HG02642 (cell line): Measurements from ENCODE around the gene GLCE.
"Not testable (repeated sequence)": the region's sequence is repeated elsewhere in the genome, so short reads cannot be mapped to it uniquely, and the experiment has no call there.

ENCODE experiments used
- ATAC-seq: cut with Tn5 transposase; IDR thresholded peaks from one replicate; pipeline ENCODE4 v1.9.1; 2021; ENCODE audit warnings: mild to moderate bottlenecking; ENCODE audit not compliant: unreplicated experiment, poor library complexity

The GLCE gene

DNA sequence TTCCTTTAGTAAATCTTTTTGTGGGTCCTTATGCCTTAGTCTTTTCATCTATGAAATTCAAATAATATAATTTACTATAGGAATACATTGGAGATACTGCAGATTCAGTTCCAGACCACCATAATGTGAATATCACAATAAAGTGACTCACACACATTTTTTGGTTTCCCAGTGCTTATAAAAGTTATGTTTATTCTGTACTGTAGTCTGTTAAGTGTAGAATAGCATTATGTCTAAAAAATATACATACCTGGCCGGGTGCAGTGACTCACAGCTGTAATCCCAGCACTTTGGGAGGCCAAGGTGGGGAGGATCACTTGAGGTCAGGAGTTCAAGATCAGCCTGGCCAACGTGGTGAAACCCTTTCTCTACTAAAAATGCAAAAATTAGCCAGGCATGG is 84.4 kb downstream of the GLCE start:
- no peak for ATAC-seq

DNA sequence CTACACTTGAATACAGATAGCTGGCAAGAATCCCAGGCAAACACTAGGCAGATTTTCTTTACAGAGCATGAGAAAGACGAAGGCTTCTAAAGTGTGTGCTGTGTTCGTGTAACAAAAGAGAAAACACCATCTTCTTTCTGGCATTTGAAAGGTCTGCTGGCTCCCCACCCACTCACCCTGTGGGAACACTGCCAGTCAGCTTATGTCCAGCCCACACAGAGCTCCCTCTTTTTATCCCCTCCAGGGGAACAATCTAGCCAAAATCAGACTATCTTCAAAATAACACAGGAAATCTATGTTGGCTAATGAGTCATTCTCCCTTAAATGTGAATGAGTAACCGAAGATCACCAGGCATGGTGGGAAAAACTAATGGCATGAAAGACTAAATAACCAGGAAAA is 92.7 kb downstream of the GLCE start:
- no peak for ATAC-seq

- no peak for ATAC-seq
Measured at GRCh38 chr15:69265347-69265955, 105.0 kb downstream of the GLCE start.

GRCh38 chr15:69271217-69271616 is 110.8 kb downstream of the GLCE start:
- no peak for ATAC-seq

DNA sequence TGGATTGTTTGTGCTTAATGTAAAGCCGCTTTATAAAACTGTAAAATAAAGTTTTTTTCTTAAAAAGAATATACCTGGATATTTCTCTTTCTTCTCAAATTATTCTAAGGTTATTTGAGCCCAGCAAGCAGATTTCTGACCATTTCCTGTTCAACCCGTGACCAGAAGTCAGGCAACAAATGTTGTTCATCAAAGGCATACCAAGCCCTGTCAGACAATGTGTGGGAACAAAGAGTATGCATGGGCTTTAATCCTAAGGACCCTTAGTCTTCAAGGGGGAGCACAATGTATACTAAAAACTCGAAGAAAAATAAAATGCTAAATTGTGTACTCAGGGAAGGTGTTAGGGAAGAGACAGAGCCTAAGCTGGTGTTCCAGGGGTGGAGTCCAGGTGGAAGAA is 111.7 kb downstream of the GLCE start:
- no peak for ATAC-seq

DNA sequence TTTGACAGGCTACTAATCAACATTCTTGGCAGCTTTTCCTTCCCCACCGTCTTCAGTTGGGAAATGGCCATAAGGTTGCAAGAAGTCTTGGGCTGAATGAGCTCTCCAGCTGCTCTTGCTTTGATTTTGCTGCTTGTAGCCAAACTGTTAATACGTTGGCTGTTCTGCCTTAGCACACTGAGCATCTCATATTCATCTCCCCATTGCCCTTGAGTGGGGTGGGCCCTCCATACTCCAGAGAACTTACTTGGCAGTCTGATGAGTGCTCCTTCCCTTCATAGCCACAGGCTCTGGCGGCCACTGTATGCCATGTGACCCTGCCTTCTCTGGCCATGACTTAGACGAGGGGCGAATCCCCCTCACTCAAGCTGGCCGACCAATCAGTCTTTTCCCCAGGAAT is 112.5 kb downstream of the GLCE start:
- no peak for ATAC-seq

GRCh38 chr15:69275074-69275670 is 114.7 kb downstream of the GLCE start:
- ATAC-seq = no peak

DNA sequence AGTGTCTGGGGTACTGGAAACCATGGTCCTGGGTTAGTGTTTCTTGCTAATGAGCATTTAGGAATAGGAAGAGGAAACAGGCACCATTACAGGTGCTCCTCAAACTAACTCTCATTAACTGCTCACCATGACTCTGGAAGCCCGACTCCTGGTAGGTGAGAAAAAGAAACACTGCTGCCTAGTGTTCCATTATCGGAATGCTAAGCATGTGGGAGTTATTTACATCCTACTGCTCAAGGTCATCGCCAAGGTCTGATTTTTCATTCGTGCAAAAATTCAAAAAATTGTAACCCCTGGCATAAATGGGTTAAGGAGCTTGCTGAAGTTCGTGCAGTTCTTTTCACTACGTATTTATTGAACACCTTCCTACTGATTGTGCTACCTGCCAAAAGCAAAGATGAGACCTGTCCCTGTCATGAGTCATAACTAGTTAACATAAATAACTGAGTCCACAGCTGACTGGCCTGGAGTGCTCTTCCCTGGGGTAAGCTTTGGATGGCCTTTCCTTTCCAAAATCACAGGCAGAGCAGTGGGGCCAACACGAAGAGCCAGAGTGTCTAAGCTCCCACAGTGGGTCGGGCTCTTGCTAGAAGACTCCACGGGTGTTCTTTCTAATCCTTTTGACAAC is 115.6 kb downstream of the GLCE start:
- ATAC-seq = no peak

GRCh38 chr15:69277316-69277715 is 116.9 kb downstream of the GLCE start:
- ATAC-seq = no peak

GRCh38 chr15:69279636-69280035 is 119.2 kb downstream of the GLCE start:
- no peak for ATAC-seq

DNA sequence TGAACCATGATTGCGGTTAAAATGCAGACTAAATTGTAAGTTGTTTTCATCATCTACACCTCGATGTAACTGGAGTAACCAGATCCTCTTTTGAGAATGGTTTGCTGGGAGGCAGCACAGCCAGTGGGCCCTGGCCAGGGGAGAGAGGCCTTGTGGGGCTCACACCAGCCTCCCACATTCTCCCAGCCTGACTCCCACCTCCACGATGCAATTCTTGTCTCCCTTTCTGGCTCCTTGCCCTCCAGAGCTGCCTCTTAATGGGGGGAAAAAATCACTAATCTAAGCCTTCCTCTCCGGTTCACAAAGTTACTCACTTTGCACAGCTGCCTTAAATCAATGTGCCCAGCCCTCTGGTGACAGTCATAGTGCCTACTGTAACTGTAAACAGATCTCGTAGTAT is 120.3 kb downstream of the GLCE start:
- ATAC-seq = no peak

DNA sequence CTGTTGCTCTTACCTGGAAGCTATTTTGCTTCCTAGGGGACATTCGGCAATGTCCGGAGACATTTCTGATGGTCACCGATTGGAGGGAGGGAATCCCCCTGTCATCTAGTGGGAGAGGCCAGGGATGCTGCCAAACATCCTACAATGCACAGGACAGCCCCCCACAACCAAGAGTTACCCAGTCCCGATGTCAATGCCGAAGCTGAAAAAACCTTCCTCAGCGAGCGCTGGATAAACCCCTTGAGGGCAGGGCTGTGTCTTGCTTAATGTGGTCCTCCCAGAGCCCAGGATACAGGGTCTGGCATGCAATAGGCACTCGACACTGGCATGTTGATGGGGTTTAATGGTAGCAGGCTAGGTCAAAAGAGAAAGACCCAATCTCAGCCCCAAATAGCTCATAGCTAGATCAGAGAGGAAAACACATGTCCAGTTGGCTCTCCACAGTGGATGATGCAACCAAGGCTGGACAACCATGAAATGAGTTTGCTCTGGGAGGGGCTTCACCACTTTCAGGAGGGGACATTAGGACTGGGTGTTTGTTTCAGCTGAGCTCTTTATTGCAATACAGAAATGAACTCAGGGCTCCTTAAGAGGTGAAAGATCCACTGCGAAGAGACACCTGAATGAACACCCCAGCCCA is 121.8 kb downstream of the GLCE start:
- ATAC-seq = no peak

DNA sequence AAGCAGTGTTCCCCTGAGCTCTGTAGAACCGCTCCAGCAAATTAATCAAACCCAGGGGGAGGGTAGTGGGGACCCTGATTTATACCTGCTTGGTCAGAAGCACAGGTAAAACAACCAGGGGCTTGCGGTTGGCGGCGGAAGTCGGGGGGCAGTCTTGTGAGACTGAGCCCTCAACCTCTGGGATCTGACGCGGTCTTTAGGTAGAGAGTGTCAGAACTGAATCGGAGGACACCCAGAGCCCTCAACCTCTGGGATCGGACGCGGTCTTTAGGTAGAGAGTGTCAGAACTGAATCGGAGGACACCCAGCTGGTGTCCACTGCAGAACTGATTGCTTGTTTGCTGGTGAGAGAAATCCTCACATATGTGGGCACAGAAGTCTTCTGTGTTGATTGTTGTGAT is 125.4 kb downstream of the GLCE start:
- no peak for ATAC-seq

DNA sequence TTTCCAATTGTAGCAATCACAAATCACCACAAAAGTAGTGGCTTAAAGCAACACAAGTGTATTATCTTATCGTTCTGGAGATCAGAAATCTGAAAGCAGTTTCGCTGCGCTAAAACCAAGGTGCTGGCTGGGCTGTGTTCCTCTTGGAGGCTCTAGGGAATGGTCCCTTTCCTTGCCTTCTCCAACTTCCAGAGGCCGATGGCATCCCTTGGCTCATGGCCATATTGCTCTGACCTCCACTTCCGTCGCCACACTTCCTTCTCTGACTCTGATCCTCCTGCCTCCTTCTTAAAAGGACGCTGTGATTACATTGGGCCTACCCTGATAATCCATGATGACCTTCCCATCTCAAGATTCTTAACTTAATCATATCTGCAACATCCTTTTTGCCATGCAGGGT is 127.6 kb downstream of the GLCE start:
- ATAC-seq = no peak

DNA sequence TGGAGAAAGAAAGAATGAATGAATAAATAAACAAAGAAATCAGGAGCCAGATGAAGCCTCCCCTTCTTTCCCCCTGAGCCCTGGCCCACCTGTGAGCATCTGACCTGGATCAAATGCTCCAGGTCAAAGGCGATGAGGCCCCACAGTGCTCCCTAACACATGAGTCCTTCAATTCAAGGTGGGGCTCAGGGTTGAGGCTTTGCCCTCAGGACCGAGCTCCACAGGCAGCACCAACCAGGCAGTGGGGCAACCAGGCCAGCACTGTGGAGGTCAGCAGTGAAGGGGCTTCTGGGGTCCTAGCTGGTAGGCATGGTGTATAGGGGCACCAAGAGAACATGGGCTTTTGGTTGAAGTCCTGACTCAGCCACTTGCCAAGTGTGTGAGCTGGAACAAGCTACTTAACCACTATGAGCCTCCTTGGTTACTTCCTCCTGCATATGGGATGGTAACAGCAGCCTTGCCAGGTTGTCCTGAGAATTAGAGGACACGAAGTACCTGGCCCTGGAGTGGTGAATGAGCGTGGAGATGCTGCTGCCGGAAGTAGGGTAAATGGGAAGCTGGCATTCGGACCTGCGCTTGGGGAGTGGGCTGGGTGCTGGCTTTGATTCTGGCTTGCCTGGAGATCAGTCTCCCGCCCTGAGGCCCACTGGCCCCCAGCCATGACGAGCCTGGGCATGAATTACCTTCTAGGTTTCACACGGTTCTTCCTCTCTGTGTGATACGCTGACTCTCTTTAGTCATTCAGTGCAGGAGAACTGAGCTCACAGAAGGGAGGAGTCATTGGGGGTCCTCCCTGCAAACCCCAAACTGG is 128.3 kb downstream of the GLCE start:
- no peak for ATAC-seq

GRCh38 chr15:69289342-69290146 is 129.1 kb downstream of the GLCE start:
- ATAC-seq = no peak

- ATAC-seq = no peak
Measured at GRCh38 chr15:69290346-69291164, 130.1 kb downstream of the GLCE start.

GRCh38 chr15:69291651-69292050 is 131.2 kb downstream of the GLCE start:
- ATAC-seq = not testable (repeated sequence)

DNA sequence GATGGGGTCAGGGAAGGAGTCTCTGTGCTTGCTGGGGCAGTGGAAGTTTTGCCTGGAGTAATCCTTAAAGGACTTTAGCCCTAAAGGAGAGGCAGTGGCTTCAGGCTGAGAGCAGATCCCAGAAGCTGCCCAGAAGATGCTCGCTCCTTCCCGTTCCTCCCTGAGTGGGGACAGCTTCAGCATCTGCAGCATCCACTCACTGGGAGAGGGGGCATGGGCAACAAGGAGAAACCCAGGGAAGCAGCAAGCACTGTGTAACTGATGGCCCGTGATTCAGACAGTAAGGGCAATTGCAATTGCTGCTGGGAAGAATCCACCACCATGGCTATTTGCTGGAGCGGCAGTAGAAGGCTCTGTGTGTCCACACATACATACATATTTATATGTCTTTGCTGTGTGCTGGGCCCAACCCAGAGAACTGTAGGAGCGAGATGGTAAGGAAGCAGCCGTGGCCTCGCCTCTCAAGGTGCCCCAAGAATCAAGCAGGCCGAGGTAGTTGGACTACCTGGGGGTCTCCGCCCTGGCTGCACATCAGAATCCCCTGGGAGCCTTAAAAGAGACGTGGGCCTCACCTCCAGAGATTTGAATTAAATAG is 132.5 kb downstream of the GLCE start:
- no peak for ATAC-seq
